Activated T-helper 1 cell treated with anti-CD3 and anti-CD28 coated beads, Interleukin-12 subunit alpha, Interleukin-12 subunit beta, Interleukin-2, Interleukin-4 antibody, amounts not matched to agents 30 ng/mL and 10 ng/mL and 1 ng/mL, durations not matched to agents 14 hours and 24 hours and 36 hours (primary cell): Measurements from ENCODE around the gene YY1. TPM values are rescaled to one million over a fixed set of nuclear protein-coding genes. Genes with fewer than 3 reads are reported as not detected.

Source experiments
- DNase-seq: peaks from one replicate; pipeline ENCODE4 v3.0.0; 2021; ENCODE audit warnings: low spot score
- H3K27ac Mint-ChIP-seq: one replicate; pipeline ENCODE4 v1.8.0; 2021; ENCODE audit warnings: mild to moderate bottlenecking, mixed read lengths
- H3K27me3 Mint-ChIP-seq: one replicate; pipeline ENCODE4 v1.8.0; 2022; ENCODE audit warnings: mild to moderate bottlenecking, moderate library complexity, mixed read lengths; ENCODE audit not compliant: insufficient read depth
- H3K36me3 Mint-ChIP-seq: one replicate; pipeline ENCODE4 v1.8.0; 2021; ENCODE audit warnings: low read depth, mixed read lengths
- H3K4me1 Mint-ChIP-seq: one replicate; pipeline ENCODE4 v1.8.0; 2021; ENCODE audit warnings: low read depth, mixed read lengths
- H3K4me3 Mint-ChIP-seq: one replicate; pipeline ENCODE4 v1.8.0; 2021; ENCODE audit warnings: mild to moderate bottlenecking, moderate library complexity, mixed read lengths
- H3K9me3 Mint-ChIP-seq: one replicate; pipeline ENCODE4 v1.8.0; 2021; ENCODE audit warnings: mixed read lengths
- intact Hi-C: fragments of 100-400 bp; cut with micrococcal nuclease; formaldehyde crosslinking; loops from one replicate; pipeline ENCODE4 v1.15.1; 2024
- total RNA-seq: library from RNA; stranded (reverse); gene quantifications from 2 replicates; pipeline ENCODE4 v1.2.3, GENCODE V29; 2022

The YY1 gene
- total RNA-seq, 1 donor from 2014 or later, result 110 TPM

- no peak for DNase-seq
- Mint-ChIP-seq H3K9me3 (no peaks in the 10 kb centered on the region), H3K36me3 (no peaks in the 10 kb centered on the region), H3K4me3 (no peak overlapping the region), H3K4me1 (no peaks in the 10 kb centered on the region), H3K27me3 (peaks cover 28% of the 10 kb centered on the region), H3K27ac (no peak overlapping the region)
- intact Hi-C loops, result no loop called here
Observed at GRCh38 chr14:100313464-100314230, 74.7 kb downstream of the YY1 start.

DNA sequence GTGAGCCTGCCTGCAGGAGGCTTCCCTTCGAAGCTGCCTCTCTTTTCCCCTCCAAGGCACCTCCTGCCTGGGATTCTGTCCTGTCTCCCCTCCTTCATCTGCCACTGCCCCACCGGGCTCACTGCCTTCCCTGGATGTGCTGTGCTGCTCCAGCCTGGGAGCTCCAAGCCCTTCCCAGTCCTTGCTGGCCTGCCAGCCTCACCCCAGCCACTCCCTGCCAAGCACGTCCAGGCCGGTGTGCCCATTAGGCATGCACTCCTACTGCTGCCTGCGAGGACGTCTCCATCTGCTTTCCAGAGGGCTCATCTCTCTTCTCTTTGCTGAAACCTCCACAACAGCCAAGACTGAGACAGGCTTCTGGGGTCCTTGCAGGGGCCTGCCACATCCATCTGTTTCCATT, 75.8 kb downstream of the YY1 start:
- Mint-ChIP-seq H3K27ac (no peak overlapping the region), H3K4me3 (no peak overlapping the region), H3K4me1 (peaks cover 5% of the 10 kb centered on the region), H3K27me3 (peaks cover 21% of the 10 kb centered on the region), H3K36me3 (no peaks in the 10 kb centered on the region), H3K9me3 (no peaks in the 10 kb centered on the region)
- intact Hi-C loops, result no loop called here
- no peak for DNase-seq

DNA sequence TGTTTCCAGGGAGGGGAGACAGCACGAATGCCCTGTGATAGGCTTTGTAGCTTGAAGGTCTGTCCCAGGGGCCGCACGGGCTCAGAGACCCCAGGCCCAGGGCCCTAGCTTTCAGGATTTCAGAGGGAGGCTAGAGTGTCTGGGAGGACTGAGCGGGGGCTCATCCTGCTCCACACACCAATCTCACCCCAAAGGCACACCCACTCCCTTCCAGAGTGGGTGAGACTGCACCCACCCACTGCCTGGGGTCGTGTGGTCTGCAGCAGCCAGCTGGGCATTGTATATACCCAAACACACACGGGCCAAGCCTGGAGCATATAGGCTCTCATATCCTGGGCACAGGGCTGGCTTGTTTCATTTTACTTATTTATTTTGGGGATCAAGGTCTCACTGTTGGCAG, 78.4 kb downstream of the YY1 start:
- no peak for DNase-seq
- H3K36me3 Mint-ChIP-seq, result no peaks in the 10 kb centered on the region
- H3K9me3 Mint-ChIP-seq, result no peaks in the 10 kb centered on the region
- no peak overlapping the region for H3K4me3 Mint-ChIP-seq
- peaks cover 8% of the 10 kb centered on the region for H3K27me3 Mint-ChIP-seq
- peaks cover 5% of the 10 kb centered on the region for H3K4me1 Mint-ChIP-seq
- H3K27ac Mint-ChIP-seq, result no peak overlapping the region
- intact Hi-C loops, result no loop called here

DNA sequence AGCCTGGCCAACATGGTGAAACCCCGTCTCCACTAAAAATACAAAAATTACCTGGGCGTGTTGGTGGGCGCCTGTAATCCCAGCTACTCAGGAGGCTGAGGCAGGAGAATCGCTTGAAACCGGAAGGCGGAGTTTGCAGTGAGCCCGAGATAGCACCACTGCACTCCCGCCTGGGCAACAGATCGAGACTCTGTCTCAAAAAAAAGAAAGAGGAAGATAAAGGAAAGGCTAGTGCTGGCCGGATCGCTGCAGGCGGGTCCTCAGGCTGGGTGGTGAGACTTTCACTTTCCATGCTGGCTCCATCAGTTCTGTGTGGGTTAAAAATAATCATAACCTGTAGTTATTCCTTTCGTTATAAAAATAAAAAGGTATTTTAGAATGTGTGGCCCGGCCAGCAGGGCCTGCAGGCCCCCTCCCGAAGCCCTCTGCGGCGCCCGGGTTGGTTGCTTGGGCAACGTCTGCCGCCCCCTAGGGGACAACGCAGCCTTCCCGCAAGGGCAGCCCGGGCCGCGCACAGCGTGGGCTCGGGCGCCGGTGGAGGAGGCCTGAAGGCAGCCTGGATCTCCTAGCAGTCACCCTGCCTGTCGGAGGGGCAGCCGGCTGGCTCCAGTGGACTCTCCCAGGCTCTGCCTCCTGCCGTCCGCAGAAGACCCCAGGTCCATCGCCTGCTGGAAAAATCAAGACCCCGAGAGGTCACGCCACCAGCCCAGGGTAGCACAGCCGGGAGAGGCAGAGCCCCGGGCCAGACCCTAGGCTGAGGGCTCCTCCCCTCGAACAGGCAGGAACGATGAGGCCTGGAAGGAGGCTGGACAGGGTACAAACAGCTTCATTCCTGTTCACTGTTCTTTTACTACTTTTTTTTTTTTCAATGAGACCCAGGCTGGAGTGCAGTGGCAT, 79.2 kb downstream of the YY1 start:
- Mint-ChIP-seq H3K4me3 (peak overlapping the region; percentile 26), H3K27me3 (peaks cover 11% of the 10 kb centered on the region)
- DNase-seq, result peak; percentile 47

DNA sequence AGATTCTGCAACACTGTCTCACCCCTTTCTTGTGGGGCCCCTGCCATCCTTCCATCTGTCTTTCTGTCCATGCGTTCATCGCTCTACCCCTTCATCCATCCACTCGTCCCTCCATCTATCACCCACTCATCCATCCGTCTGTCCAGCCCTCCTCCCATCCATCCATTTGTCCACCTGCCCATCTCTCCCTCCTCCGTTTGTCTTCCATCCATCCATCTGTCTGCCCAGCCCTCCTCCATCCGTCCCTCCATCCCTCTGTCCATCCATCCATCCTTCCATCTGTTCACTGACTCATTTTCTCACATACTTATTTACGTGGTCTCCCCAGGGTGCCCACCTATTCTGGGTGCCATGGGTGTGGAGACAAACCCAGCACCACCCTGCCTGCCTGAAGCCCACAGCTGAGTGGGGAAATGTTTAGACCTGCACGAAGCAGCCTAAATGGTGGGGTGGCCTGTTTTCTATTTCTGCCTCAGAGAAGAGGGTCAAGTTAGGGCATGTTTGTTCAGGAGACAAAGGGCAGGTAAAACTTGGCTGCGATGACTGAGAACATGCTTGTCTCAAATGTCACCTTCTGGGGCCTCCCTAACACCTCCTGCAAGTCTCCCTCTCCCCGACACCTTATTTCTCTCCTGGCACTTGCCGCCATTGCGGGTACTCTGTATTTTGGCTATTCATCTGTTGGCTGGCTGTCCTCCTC, 81.4 kb downstream of the YY1 start:
- DNase-seq, result no peak
- H3K27me3 Mint-ChIP-seq, result peaks cover 5% of the 10 kb centered on the region
- no peak overlapping the region for H3K27ac Mint-ChIP-seq
- H3K4me1 Mint-ChIP-seq, result peaks cover 5% of the 10 kb centered on the region
- intact Hi-C loops, result no loop called here
- no peaks in the 10 kb centered on the region for H3K9me3 Mint-ChIP-seq
- H3K36me3 Mint-ChIP-seq, result no peaks in the 10 kb centered on the region
- no peak overlapping the region for H3K4me3 Mint-ChIP-seq

More for the DNA sequence above, 79.2 kb downstream of the YY1 start:
- H3K27ac Mint-ChIP-seq, result no peak overlapping the region
- intact Hi-C loops, result loop anchor here (1.0 kb wide), 2 partner anchors 12 to 33 kb away; partner anchors contain the start of gene SLC25A29
- H3K36me3 Mint-ChIP-seq, result no peaks in the 10 kb centered on the region
- H3K4me1 Mint-ChIP-seq, result peaks cover 5% of the 10 kb centered on the region
- H3K9me3 Mint-ChIP-seq, result no peaks in the 10 kb centered on the region

GRCh38 chr14:100321473-100322137, 82.7 kb downstream of the YY1 start:
- H3K4me3 Mint-ChIP-seq, result no peak overlapping the region
- no peaks in the 10 kb centered on the region for H3K36me3 Mint-ChIP-seq
- no peak for DNase-seq
- intact Hi-C loops, result no loop called here
- peaks cover 5% of the 10 kb centered on the region for H3K27me3 Mint-ChIP-seq
- peaks cover 5% of the 10 kb centered on the region for H3K4me1 Mint-ChIP-seq
- no peaks in the 10 kb centered on the region for H3K9me3 Mint-ChIP-seq
- H3K27ac Mint-ChIP-seq, result no peak overlapping the region

GRCh38 chr14:100322138-100322957, 83.4 kb downstream of the YY1 start:
- H3K9me3 Mint-ChIP-seq, result no peaks in the 10 kb centered on the region
- intact Hi-C loops, result no loop called here
- peaks cover 5% of the 10 kb centered on the region for H3K27me3 Mint-ChIP-seq
- no peak for DNase-seq
- no peaks in the 10 kb centered on the region for H3K36me3 Mint-ChIP-seq
- no peak overlapping the region for H3K27ac Mint-ChIP-seq
- H3K4me3 Mint-ChIP-seq, result no peak overlapping the region
- H3K4me1 Mint-ChIP-seq, result peaks cover 5% of the 10 kb centered on the region

GRCh38 chr14:100323121-100323941, 84.4 kb downstream of the YY1 start, which contains the start of gene SLC25A47:
Gene SLC25A47 (plus strand): TSS chr14:100323339. CDS start chr14:100323415, 76 bp downstream.
- H3K27ac Mint-ChIP-seq, result no peak within 1 kb of the TSS
- peaks cover 5% of the 10 kb centered on the region for H3K27me3 Mint-ChIP-seq
- no peak within 1 kb of the TSS for H3K4me3 Mint-ChIP-seq
- no peaks in the 10 kb centered on the region for H3K36me3 Mint-ChIP-seq
- intact Hi-C loops, result no loop called here
- H3K4me1 Mint-ChIP-seq, result peaks cover 5% of the 10 kb centered on the region
- no peak for DNase-seq
- H3K9me3 Mint-ChIP-seq, result no peaks in the 10 kb centered on the region

DNA sequence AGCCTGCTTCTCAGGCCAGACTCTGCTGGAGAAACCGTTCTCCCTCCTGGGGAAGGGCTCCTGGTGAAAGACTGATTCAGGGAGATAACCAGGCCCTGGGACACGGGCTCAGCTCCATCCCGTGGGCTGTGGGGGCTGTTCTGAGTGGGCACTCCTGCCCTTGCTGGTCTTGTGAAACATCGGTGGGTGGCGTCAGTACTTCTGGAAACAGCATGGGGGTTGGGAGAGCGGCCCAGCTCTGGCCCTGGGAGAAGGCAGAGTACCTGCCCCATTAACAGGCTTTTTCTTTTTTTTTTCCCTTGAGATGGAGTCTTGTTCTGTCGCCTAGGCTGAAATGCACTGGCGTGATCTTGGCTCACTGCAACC, 85.0 kb downstream of the YY1 start:
- no peak overlapping the region for H3K4me3 Mint-ChIP-seq
- no peak overlapping the region for H3K27ac Mint-ChIP-seq
- H3K4me1 Mint-ChIP-seq, result peaks cover 5% of the 10 kb centered on the region
- peaks cover 5% of the 10 kb centered on the region for H3K27me3 Mint-ChIP-seq
- intact Hi-C loops, result no loop called here
- no peaks in the 10 kb centered on the region for H3K36me3 Mint-ChIP-seq
- no peak for DNase-seq
- no peaks in the 10 kb centered on the region for H3K9me3 Mint-ChIP-seq

GRCh38 chr14:100325231-100325632, 86.3 kb downstream of the YY1 start:
- Mint-ChIP-seq H3K27me3 (peaks cover 5% of the 10 kb centered on the region), H3K4me1 (no peaks in the 10 kb centered on the region), H3K36me3 (no peaks in the 10 kb centered on the region), H3K9me3 (no peaks in the 10 kb centered on the region), H3K4me3 (no peak overlapping the region), H3K27ac (no peak overlapping the region)
- intact Hi-C loops, result no loop called here
- DNase-seq, result no peak

GRCh38 chr14:100325958-100326357, 87.0 kb downstream of the YY1 start:
- H3K9me3 Mint-ChIP-seq, result no peaks in the 10 kb centered on the region
- no peak for DNase-seq
- no peaks in the 10 kb centered on the region for H3K36me3 Mint-ChIP-seq
- no peak overlapping the region for H3K27ac Mint-ChIP-seq
- H3K27me3 Mint-ChIP-seq, result peaks cover 5% of the 10 kb centered on the region
- intact Hi-C loops, result no loop called here
- H3K4me1 Mint-ChIP-seq, result no peaks in the 10 kb centered on the region
- H3K4me3 Mint-ChIP-seq, result no peak overlapping the region
